Kidney (tissue), 14 donors: ENCODE measurements around the gene EFCAB6. TPM values are rescaled to one million over a fixed set of nuclear protein-coding genes. Genes with fewer than 3 reads are reported as not detected.
A peak's percentile ranks its signal among the peaks of the same experiment; 100 is the strongest.

Experiments
- DNase-seq, 5 donors: peaks; one replicate each; pipeline ENCODE4 v3.0.0-alpha.2; 2013 to 2020
- FAIRE-seq: peaks from 2 replicates; lab custom pipeline; 2012; peaks lifted over from hg19 to GRCh38; lab: Jason Lieb, UNC
- H3K27ac ChIP-seq, 2 donors: one replicate each; pipeline ENCODE4 v1.7.0; 2013; ENCODE audit warnings: low read depth in 2 of 2, low read length in 2 of 2, inconsistent platforms in 1 of 2
- H3K27me3 ChIP-seq: one replicate; pipeline ENCODE4 v1.7.1; 2013; ENCODE audit warnings: low read length, inconsistent platforms; ENCODE audit not compliant: control insufficient read depth, insufficient read depth
- H3K36me3 ChIP-seq, 3 donors: one replicate each; pipeline versions ENCODE4 v1.7.0 to v1.7.1; 2013; ENCODE audit warnings: low read length in 3 of 3, control low read depth in 1 of 3, inconsistent platforms in 1 of 3; ENCODE audit not compliant: insufficient read depth in 3 of 3, control insufficient read depth in 2 of 3
- H3K4me1 ChIP-seq, 3 donors: one replicate each; pipeline versions ENCODE4 v1.7.0 to v1.7.1; 2013; ENCODE audit warnings: low read length in 3 of 3, inconsistent platforms in 1 of 3, low read depth in 1 of 3; ENCODE audit not compliant: control insufficient read depth in 2 of 3, insufficient read depth in 2 of 3
- H3K4me3 ChIP-seq, 3 donors: one replicate each; pipeline versions ENCODE4 v1.7.0 to v1.8.1; 2013; ENCODE audit warnings: low read length in 3 of 3, control low read depth in 1 of 3, inconsistent platforms in 1 of 3
- H3K9ac ChIP-seq, 3 donors: one replicate each; pipeline versions ENCODE4 v1.7.0 to v1.7.1; 2013; ENCODE audit warnings: low read length in 3 of 3, control low read depth in 1 of 3, inconsistent platforms in 1 of 3
- H3K9me3 ChIP-seq, 3 donors: one replicate each; pipeline versions ENCODE4 v1.7.0 to v1.7.1; 2013; ENCODE audit warnings: low read length in 3 of 3, control low read depth in 1 of 3, inconsistent platforms in 1 of 3; ENCODE audit not compliant: control insufficient read depth in 2 of 3, insufficient read depth in 1 of 3
- intact Hi-C: fragments of 100-400 bp; cut with DNase I; formaldehyde crosslinking; loops from one replicate; pipeline ENCODE4 v1.11.1; 2022
- polyA plus RNA-seq: library from polyadenylated mRNA; stranded (reverse); fragments of 350-450 nt; fragmentation: Illumina TruSeq; extraction: RNeasy Lipid Tissue Mini Kit (QIAGEN cat#74804); gene quantifications from one replicate; pipeline ENCODE4 v1.2.3, GENCODE V29; 2014; ENCODE audit warnings: low read depth, low replicate concordance; ENCODE audit not compliant: insufficient read depth
- total RNA-seq: library from RNA; stranded (reverse); fragmentation: NEBNext Ultra II Directional; extraction: Animal tissue kit (Norgen Biotek cat#: 25700); gene quantifications from one replicate; pipeline ENCODE4 v1.2.1, GENCODE V29; 2021
- TF ChIP-seq, protein P1 (sequence below): IDR thresholded peaks from 3 replicates; pipeline ENCODE4 v1.5.1; 2012; ENCODE audit warnings: mild to moderate bottlenecking, moderate library complexity, borderline replicate concordance; ENCODE audit not compliant: insufficient read depth; ENCODE audit errors: extremely low read depth
- donor health status: control.
- donor health status: control.
- donor health status: control.
- donor health status: control.
- donor health status: control.
- donor health status: DM: yes; HTN: yes; CAD: no.
- donor health status: Normal renal cell carcinoma (clear cell type).

EFCAB6 gene
- total and polyA plus RNA-seq, 2 donors from 2014 or later, result 1.5 to 11.8 TPM

DNA sequence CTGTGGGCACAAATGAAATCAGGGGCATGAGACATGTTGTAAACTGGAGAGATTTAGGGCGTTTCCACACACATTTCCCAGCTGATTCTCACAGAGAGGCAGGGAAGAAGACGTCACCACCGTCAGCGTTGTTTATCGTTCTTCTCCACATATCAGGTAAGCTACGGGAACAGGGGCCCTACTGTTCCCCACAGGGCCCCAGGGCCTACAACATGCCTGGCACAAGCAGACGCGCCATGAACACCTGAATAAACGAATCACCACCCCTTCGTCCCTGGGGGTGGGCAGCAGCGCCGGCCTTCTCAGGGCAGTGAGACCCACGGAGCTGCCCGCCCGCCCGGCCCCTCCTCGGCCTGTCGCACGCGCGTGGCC lies 342 bp downstream of the EFCAB6 start:
- Histone ChIP-seq H3K4me3 (peak overlapping the region; percentile 91 to 99 (median 92)), H3K9me3 (no peaks in the 10 kb centered on the region), H3K27ac (peak overlapping the region in 1 of 2 donors; percentile 20), H3K36me3 (no peaks in the 10 kb centered on the region), H3K4me1 (peaks cover 0 to 10% (median 0%) of the 10 kb centered on the region in 3 donors), H3K9ac (peak overlapping the region in 2 of 3 donors; percentile 5 to 70), H3K27me3 (no peaks in the 10 kb centered on the region)
- intact Hi-C loops, result no loop called here
- TF ChIP-seq, protein P1, sequence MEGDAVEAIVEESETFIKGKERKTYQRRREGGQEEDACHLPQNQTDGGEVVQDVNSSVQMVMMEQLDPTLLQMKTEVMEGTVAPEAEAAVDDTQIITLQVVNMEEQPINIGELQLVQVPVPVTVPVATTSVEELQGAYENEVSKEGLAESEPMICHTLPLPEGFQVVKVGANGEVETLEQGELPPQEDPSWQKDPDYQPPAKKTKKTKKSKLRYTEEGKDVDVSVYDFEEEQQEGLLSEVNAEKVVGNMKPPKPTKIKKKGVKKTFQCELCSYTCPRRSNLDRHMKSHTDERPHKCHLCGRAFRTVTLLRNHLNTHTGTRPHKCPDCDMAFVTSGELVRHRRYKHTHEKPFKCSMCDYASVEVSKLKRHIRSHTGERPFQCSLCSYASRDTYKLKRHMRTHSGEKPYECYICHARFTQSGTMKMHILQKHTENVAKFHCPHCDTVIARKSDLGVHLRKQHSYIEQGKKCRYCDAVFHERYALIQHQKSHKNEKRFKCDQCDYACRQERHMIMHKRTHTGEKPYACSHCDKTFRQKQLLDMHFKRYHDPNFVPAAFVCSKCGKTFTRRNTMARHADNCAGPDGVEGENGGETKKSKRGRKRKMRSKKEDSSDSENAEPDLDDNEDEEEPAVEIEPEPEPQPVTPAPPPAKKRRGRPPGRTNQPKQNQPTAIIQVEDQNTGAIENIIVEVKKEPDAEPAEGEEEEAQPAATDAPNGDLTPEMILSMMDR, result no peak
- DNase-seq (peak in 1 of 5 donors; percentile 53), FAIRE-seq (no peak)

GRCh38 chr22:43802897-43803495 lies 9.1 kb downstream of the EFCAB6 start:
- H3K27me3 ChIP-seq, result no peaks in the 10 kb centered on the region
- no peak overlapping the region for H3K9ac ChIP-seq
- intact Hi-C loops, result no loop called here
- no peak overlapping the region for H3K27ac ChIP-seq
- H3K4me1 ChIP-seq, result no peaks in the 10 kb centered on the region
- FAIRE-seq, result no peak
- no peak overlapping the region for H3K4me3 ChIP-seq
- DNase-seq, result no peak
- no peaks in the 10 kb centered on the region for H3K36me3 ChIP-seq
- TF ChIP-seq, protein P1, result no peak
- peaks cover 0 to 3% (median 0%) of the 10 kb centered on the region in 3 donors for H3K9me3 ChIP-seq

- Histone ChIP-seq H3K9me3 (peaks cover 0 to 3% (median 0%) of the 10 kb centered on the region in 3 donors), H3K27me3 (no peaks in the 10 kb centered on the region), H3K4me3 (no peak overlapping the region), H3K4me1 (no peaks in the 10 kb centered on the region), H3K27ac (no peak overlapping the region), H3K36me3 (no peaks in the 10 kb centered on the region), H3K9ac (no peak overlapping the region)
- no peak for DNase-seq
- TF ChIP-seq, protein P1, result no peak
- no peak for FAIRE-seq
- intact Hi-C loops, result no loop called here
Observed at GRCh38 chr22:43800970-43801369, 11.1 kb downstream of the EFCAB6 start.
